Measurements from ENCODE around the gene KCNK18.

GRCh38 chr10:117174439-117175214 lies 22.7 kb upstream of the KCNK18 start:
- TF ChIP-seq CTCF (IDR thresholded peaks at IDR 0.05): peak; percentile 96
- no peak for TF ChIP-seq POLR2AphosphoS5 (IDR thresholded peaks at IDR 0.05; ENCODE audit: low read depth, low read length)
- TF ChIP-seq SIN3A (IDR thresholded peaks at IDR 0.05; ENCODE audit: borderline replicate concordance, insufficient read depth, low read depth, low read length): no peak
- TF ChIP-seq REST (IDR thresholded peaks at IDR 0.05; ENCODE audit: insufficient read depth in 1 of 2, low read depth in 2 of 2, low read length in 1 of 2): no peak

Data from Panc1 (cell line).